ENCODE results near the gene TMC6. TPM values are rescaled to one million over a fixed set of nuclear protein-coding genes. Genes with fewer than 3 reads are reported as not detected.
"Not testable (repeated sequence)": the region's sequence is repeated elsewhere in the genome, so short reads cannot be mapped to it uniquely, and the experiment has no call there.

The TMC6 gene
- total RNA-seq, 1 donor from 2014 or later, result 19.6 TPM

GRCh38 chr17:78174346-78174869 is 45.9 kb upstream of the TMC6 start:
- no peak for DNase-seq (ENCODE audit: low spot score)
- Mint-ChIP-seq H3K4me1 (ENCODE audit: low read depth) (peaks cover 25% of the 10 kb centered on the region), H3K9me3 (ENCODE audit: low read depth) (no peaks in the 10 kb centered on the region), H3K36me3 (ENCODE audit: low read depth) (peaks cover 3% of the 10 kb centered on the region), H3K27ac (ENCODE audit: unreplicated experiment) (peak overlapping the region; percentile 49), H3K4me3 (ENCODE audit: unreplicated experiment) (no peak overlapping the region), H3K27me3 (ENCODE audit: low read depth) (no peaks in the 10 kb centered on the region)
- TF ChIP-seq CTCF (IDR thresholded peaks at IDR 0.05), result no peak

- H3K27ac Mint-ChIP-seq (ENCODE audit: unreplicated experiment), result no peak overlapping the region
Observed at GRCh38 chr17:78173097-78173715, 44.7 kb upstream of the TMC6 start.

GRCh38 chr17:78172249-78173051 is 43.9 kb upstream of the TMC6 start:
- H3K9me3 Mint-ChIP-seq (ENCODE audit: low read depth), result no peaks in the 10 kb centered on the region
- no peak overlapping the region for H3K4me3 Mint-ChIP-seq (ENCODE audit: unreplicated experiment)
- peak overlapping the region; percentile 51 for H3K27ac Mint-ChIP-seq (ENCODE audit: unreplicated experiment)
- no peak for DNase-seq (ENCODE audit: low spot score)
- peaks cover 3% of the 10 kb centered on the region for H3K36me3 Mint-ChIP-seq (ENCODE audit: low read depth)
- H3K27me3 Mint-ChIP-seq (ENCODE audit: low read depth), result no peaks in the 10 kb centered on the region
- H3K4me1 Mint-ChIP-seq (ENCODE audit: low read depth), result peaks cover 21% of the 10 kb centered on the region
- no peak for TF ChIP-seq CTCF (IDR thresholded peaks at IDR 0.05)

More at GRCh38 chr17:78173097-78173715, 44.7 kb upstream of the TMC6 start:
- no peak for DNase-seq (ENCODE audit: low spot score)
- no peaks in the 10 kb centered on the region for H3K27me3 Mint-ChIP-seq (ENCODE audit: low read depth)
- H3K4me1 Mint-ChIP-seq (ENCODE audit: low read depth), result peaks cover 21% of the 10 kb centered on the region
- no peaks in the 10 kb centered on the region for H3K9me3 Mint-ChIP-seq (ENCODE audit: low read depth)
- TF ChIP-seq CTCF (IDR thresholded peaks at IDR 0.05), result no peak
- peaks cover 3% of the 10 kb centered on the region for H3K36me3 Mint-ChIP-seq (ENCODE audit: low read depth)
- H3K4me3 Mint-ChIP-seq (ENCODE audit: unreplicated experiment), result no peak overlapping the region

GRCh38 chr17:78171591-78172248 is 43.2 kb upstream of the TMC6 start:
- H3K4me1 Mint-ChIP-seq (ENCODE audit: low read depth), result peaks cover 21% of the 10 kb centered on the region
- H3K4me3 Mint-ChIP-seq (ENCODE audit: unreplicated experiment); H3K27me3 Mint-ChIP-seq (ENCODE audit: low read depth); H3K9me3 Mint-ChIP-seq (ENCODE audit: low read depth); H3K27ac Mint-ChIP-seq (ENCODE audit: unreplicated experiment); DNase-seq (ENCODE audit: low spot score); H3K36me3 Mint-ChIP-seq (ENCODE audit: low read depth): not testable (repeated sequence)

GRCh38 chr17:78170692-78171590 is 42.4 kb upstream of the TMC6 start:
- Mint-ChIP-seq H3K4me1 (ENCODE audit: low read depth) (peaks cover 21% of the 10 kb centered on the region), H3K27ac (ENCODE audit: unreplicated experiment) (no peak overlapping the region), H3K27me3 (ENCODE audit: low read depth) (no peaks in the 10 kb centered on the region), H3K36me3 (ENCODE audit: low read depth) (peaks cover 3% of the 10 kb centered on the region), H3K9me3 (ENCODE audit: low read depth) (no peaks in the 10 kb centered on the region), H3K4me3 (ENCODE audit: unreplicated experiment) (no peak overlapping the region)
- no peak for DNase-seq (ENCODE audit: low spot score)
- no peak for TF ChIP-seq CTCF (IDR thresholded peaks at IDR 0.05)
